HepG2 (cell line): ENCODE measurements around the gene AADACL4. TPM values are rescaled to one million over a fixed set of nuclear protein-coding genes. Genes with fewer than 3 reads are reported as not detected.

ENCODE experiments used
- AHR ChIP-seq: IDR thresholded peaks from 2 replicates; pipeline ENCODE4 v1.6.1; 2018; ENCODE audit warnings: missing genetic modification reagents, missing compliant biosample characterization
- HNRNPK ChIP-seq: fragments of 200-400 bp; formaldehyde crosslinking; IDR thresholded peaks from 2 replicates; pipeline ENCODE4 v1.6.1; 2018; ENCODE audit warnings: low read length, low read depth, moderate library complexity, mild to moderate bottlenecking; ENCODE audit not compliant: poor library complexity, severe bottlenecking
- IRF9 ChIP-seq: sonication (generic); formaldehyde crosslinking; IDR thresholded peaks from 2 replicates; pipeline ENCODE4 v1.8.0; 2022; ENCODE audit warnings: missing genetic modification reagents, mild to moderate bottlenecking, borderline replicate concordance
- MAFF ChIP-seq: IDR thresholded peaks from 2 replicates; pipeline ENCODE4 v1.6.1; 2011; ENCODE audit warnings: low read depth, low read length, improper control_type of control experiment
- NFAT5 ChIP-seq: sonication (generic); formaldehyde crosslinking; IDR thresholded peaks from 2 replicates; pipeline ENCODE4 v1.4.0; 2020; ENCODE audit warnings: missing genetic modification reagents
- NRL ChIP-seq: sonication (generic); formaldehyde crosslinking; IDR thresholded peaks from 2 replicates; pipeline ENCODE4 v1.5.0; 2020; ENCODE audit warnings: missing genetic modification reagents, mild to moderate bottlenecking, moderate library complexity, borderline replicate concordance
- TFDP2 ChIP-seq: sonication (generic); formaldehyde crosslinking; IDR thresholded peaks from 2 replicates; pipeline ENCODE4 v1.4.0; 2020; ENCODE audit warnings: missing genetic modification reagents
- ZFP82 ChIP-seq: sonication (generic); formaldehyde crosslinking; IDR thresholded peaks from 2 replicates; pipeline ENCODE4 v1.5.1; 2020; ENCODE audit warnings: mild to moderate bottlenecking, missing genetic modification reagents, borderline replicate concordance
- ZNF280D ChIP-seq: sonication (generic); formaldehyde crosslinking; IDR thresholded peaks from 2 replicates; pipeline ENCODE4 v1.5.1; 2020; ENCODE audit warnings: mild to moderate bottlenecking, missing genetic modification reagents
- ZNF282 ChIP-seq: fragments of 450-650 bp; IDR thresholded peaks from 2 replicates; pipeline ENCODE4 v1.6.1; 2018; ENCODE audit not compliant: partially characterized antibody
- ZNF350 ChIP-seq: sonication (generic); formaldehyde crosslinking; IDR thresholded peaks from 2 replicates; pipeline ENCODE4 v1.4.0; 2020; ENCODE audit warnings: mild to moderate bottlenecking, low read depth, missing genetic modification reagents, borderline replicate concordance
- ZNF709 ChIP-seq: sonication (generic); formaldehyde crosslinking; IDR thresholded peaks from 2 replicates; pipeline ENCODE4 v1.5.0; 2020; ENCODE audit warnings: mild to moderate bottlenecking, missing genetic modification reagents
- polyA plus RNA-seq, 8 experiments: library from polyadenylated mRNA; depleted of rRNA in 3 of 8; stranded (reverse) in 7 of 8; unstranded in 1 of 8; fragments of >200 nt; fragmentation: Illumina TruSeq in 4 of 8; extraction: Trizol in 4 of 8; gene quantifications; 2 replicates each; pipeline versions ENCODE4 v1.2.1 to v1.2.3, GENCODE V29; 2011 to 2016; ENCODE audit warnings: low read depth in 4 of 8, missing spikeins in 1 of 8, mixed read lengths in 1 of 8; ENCODE audit not compliant: insufficient read depth in 1 of 8
- total RNA-seq, 5 experiments: library from RNA; depleted of rRNA; stranded (reverse); fragments of >200 nt; fragmentation: Illumina TruSeq; extraction: Trizol; gene quantifications; 2 replicates each; pipeline ENCODE4 v1.2.3, GENCODE V29; 2016; ENCODE audit warnings: low read depth in 1 of 5

Gene AADACL4
- total and polyA plus RNA-seq, 2 of the 13 experiments (the other 11 are each of a cell fraction or from before 2014, with no cell fraction given) = not detected

GRCh38 chr1:12608311-12608957 is 35.5 kb upstream of the AADACL4 start (continued):
- no peak for TF ChIP-seq NFAT5 (CRISPR knock-in tag)
- peak; percentile 56; the same call in 1 of the 2 replicates for TF ChIP-seq ZNF280D (CRISPR knock-in tag)
- TF ChIP-seq ZNF350 = no peak
- no peak for TF ChIP-seq AHR (CRISPR knock-in tag)
- TF ChIP-seq ZFP82 (CRISPR knock-in tag) = no peak
- TF ChIP-seq HNRNPK = no peak
- no peak for TF ChIP-seq MAFF
- no peak for TF ChIP-seq NRL
- no peak for TF ChIP-seq ZNF282
- TF ChIP-seq TFDP2 (CRISPR knock-in tag) = 0 out of 2 replicates have a peak, but pooled peaks have one; percentile 38
- TF ChIP-seq IRF9 (CRISPR knock-in tag) = 0 out of 2 replicates have a peak, but pooled peaks have one; percentile 3
- no peak for TF ChIP-seq ZNF709 (CRISPR knock-in tag)
